Pancreas (tissue), 10 donors: ENCODE results near the gene AGBL5. TPM values are rescaled to one million over a fixed set of nuclear protein-coding genes. Genes with fewer than 3 reads are reported as not detected.

ENCODE experiments used
- ATAC-seq, 4 donors: fragments of 200-7000 bp; cut with Tn5 transposase; one replicate each; pipeline versions ENCODE4 v1.8.0 to v1.9.1; 2020; ENCODE audit warnings: mild to moderate bottlenecking in 4 of 4, moderate library complexity in 4 of 4
- DNase-seq, 6 donors: peaks; one replicate each; pipeline ENCODE4 v3.0.0-alpha.2; 2020
- FAIRE-seq: peaks from 2 replicates; lab custom pipeline; 2012; peaks lifted over from hg19 to GRCh38; lab: Jason Lieb, UNC
- H3K27ac ChIP-seq, 4 donors: fragments of 200-600 bp; sonication (generic); 1 replicate in 3 of 4; 2 replicates in 1 of 4; pipeline versions ENCODE4 v1.5.0 to v1.8.0; 2020
- H3K27me3 ChIP-seq, 4 donors: fragments of 200-600 bp; one replicate each; pipeline ENCODE4 v1.8.0; 2021
- H3K36me3 ChIP-seq, 3 donors: fragments of 200-600 bp; sonication (generic) in 1 of 3; one replicate each; pipeline versions ENCODE4 v1.5.0 to v1.8.0; 2020 to 2021
- H3K4me1 ChIP-seq, 3 donors: fragments of 200-600 bp; one replicate each; pipeline ENCODE4 v1.8.0; 2021
- H3K4me3 ChIP-seq, 4 donors: fragments of 200-600 bp; sonication (generic) in 2 of 4; one replicate each; pipeline versions ENCODE4 v1.5.0 to v1.8.0; 2020 to 2021
- H3K9me3 ChIP-seq, 4 donors: fragments of 200-600 bp; one replicate each; pipeline ENCODE4 v1.8.0; 2021
- CTCF ChIP-seq, 4 donors: fragments of 200-600 bp; sonication (generic) in 3 of 4; IDR thresholded peaks; one replicate each; pipeline versions ENCODE4 v1.5.0 to v1.8.0; 2021; ENCODE audit warnings: antibody characterized with exemption in 4 of 4
- WGBS, 2 donors: extraction: QIAGEN DNeasy Blood & Tissue Kit; methylation state at CpG; one replicate each; pipeline ENCODE4 v1.1.7; 2013; 5-methylcytosine and 5-hydroxymethylcytosine counted together
- intact Hi-C, 3 donors: fragments of 100-400 bp; cut with DNase I; formaldehyde crosslinking; loops; one replicate each; pipeline versions ENCODE4 v1.11.1 to v1.14.2; 2022
- polyA plus RNA-seq, 2 donors: library from polyadenylated mRNA; stranded (reverse); fragments of 200-250 nt; gene quantifications; one replicate each; pipeline ENCODE4 v1.2.3, GENCODE V29; 2013
- total RNA-seq, 6 donors: library from RNA; stranded (reverse); fragmentation: NEBNext Ultra II Directional in 4 of 6; extraction: Animal tissue kit (Norgen Biotek cat#: 25700) in 4 of 6; gene quantifications; one replicate each; pipeline versions ENCODE4 v1.2.1 to v1.2.4, GENCODE V29; 2021 to 2023
- donor health status: healthy with polysubstance abuse.
- donor health status: DM: no; HTN: no; CAD: no; lungs with moderate emphysema.
- donor health status: DM: no; HTN: no; CAD: no.
- donor health status: control.
- donor health status: control.
- donor health status: Bipolar disorder and iron deficiency.
- donor health status: DM: yes; HTN: yes; CAD: no.
- donor health status: DM: no; HTN: no; CAD: no.
- donor health status: DM: no; HTN: no; CAD: no.
- donor health status: DM: yes; HTN: yes; CAD: no.

Gene AGBL5
- total and polyA plus RNA-seq, 8 donors, result 8.2 to 15.5 (median 11.2) TPM

- no peaks in the 10 kb centered on the region for H3K27me3 ChIP-seq
- 3 to 4% methylated on average over 53 to 54 of the region's 54 CpGs for WGBS, 2 donors
- peaks cover 0 to 10% (median 0%) of the 10 kb centered on the region in 3 donors for H3K4me1 ChIP-seq
- DNase-seq (peak; percentile 59 to 90 (median 70)), ATAC-seq (peak; percentile 45 to 60 (median 55)), FAIRE-seq (no peak)
- TF ChIP-seq CTCF (IDR thresholded peaks at IDR 0.05), result peak in 2 of 4 donors; percentile 5 to 42
- intact Hi-C loops, result loop anchor here in 1 of 3 donors (10.0 kb wide), 1 partner anchor 122 kb away; no protein-coding TSS in a partner anchor
- H3K4me3 ChIP-seq, result peak within 1 kb of the TSS; percentile 50 to 73 (median 56)
- no peaks in the 10 kb centered on the region for H3K36me3 ChIP-seq
- H3K9me3 ChIP-seq, result no peaks in the 10 kb centered on the region
- H3K27ac ChIP-seq, result peak within 1 kb of the TSS; percentile 66 to 83 (median 77)
These were observed 35.5 kb downstream of the AGBL5 start, which contains the start of gene KHK for GRCh38 chr2:27086724-27087593. Gene KHK, plus strand, starts transcription at chr2:27086772. Its CDS starts 488 bp downstream, at chr2:27087260.

DNA sequence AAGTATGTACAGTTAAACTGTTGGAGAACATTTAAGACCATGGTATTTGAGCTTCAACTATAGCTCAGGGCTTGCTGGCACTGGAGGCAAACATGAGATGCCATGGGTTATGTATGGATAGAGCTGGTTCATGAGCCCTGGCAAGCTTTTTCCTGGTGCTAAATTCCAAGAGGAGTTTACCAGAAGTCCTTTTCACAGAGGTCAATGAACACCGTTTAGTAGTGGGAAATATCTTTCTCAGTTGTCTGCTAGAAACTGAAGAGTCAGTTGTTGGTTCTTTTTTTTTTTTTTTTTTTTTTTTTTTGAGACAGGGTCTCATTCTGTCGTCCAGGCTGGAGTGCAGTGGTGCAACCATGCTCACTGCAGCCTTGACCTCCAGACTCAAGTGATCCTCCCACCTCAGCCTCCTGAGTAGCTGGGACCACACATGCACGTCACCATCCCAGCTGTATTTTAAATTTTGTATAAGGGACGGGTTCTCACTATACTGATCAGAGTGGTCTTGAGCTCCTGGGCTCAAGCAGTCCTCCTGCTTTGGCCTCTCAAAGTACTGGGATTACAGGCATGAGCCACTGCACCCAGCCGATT is 36.4 kb downstream of the AGBL5 start:
- TF ChIP-seq CTCF (IDR thresholded peaks at IDR 0.05), result no peak
- Histone ChIP-seq H3K4me1 (peaks cover 0 to 10% (median 0%) of the 10 kb centered on the region in 3 donors), H3K4me3 (no peak overlapping the region), H3K9me3 (no peaks in the 10 kb centered on the region), H3K27ac (no peak overlapping the region), H3K27me3 (no peaks in the 10 kb centered on the region), H3K36me3 (no peaks in the 10 kb centered on the region)
- peak in 1 of 6 donors; percentile 6 for DNase-seq
- WGBS, 2 donors, result 74 to 85% methylated on average over 5 of the region's 5 CpGs
- ATAC-seq, result no peak
- FAIRE-seq, result no peak
- intact Hi-C loops, result loop anchor here in 1 of 3 donors (10.0 kb wide), 1 partner anchor 123 kb away; no protein-coding TSS in a partner anchor

DNA sequence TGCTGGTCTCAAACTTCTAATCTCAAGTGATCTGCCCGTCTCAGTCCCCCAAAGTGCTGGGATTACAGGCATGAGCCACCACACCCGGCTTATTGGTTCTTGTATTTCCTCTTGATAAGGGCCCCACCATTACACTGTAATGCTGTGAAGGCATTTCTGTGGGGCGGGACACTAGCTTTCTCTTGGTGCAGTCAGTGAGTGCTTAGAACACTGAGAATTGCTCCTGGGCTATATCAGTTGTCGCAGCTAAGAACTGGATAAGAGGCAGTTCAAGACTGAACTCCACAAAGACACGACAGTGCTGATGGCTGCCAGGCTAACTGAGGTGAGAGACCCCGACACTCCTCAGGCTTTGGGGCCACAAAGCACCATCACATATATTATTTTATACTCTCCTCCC is 37.2 kb downstream of the AGBL5 start:
- Histone ChIP-seq H3K4me3 (no peak overlapping the region), H3K9me3 (no peaks in the 10 kb centered on the region), H3K36me3 (no peaks in the 10 kb centered on the region), H3K4me1 (peaks cover 0 to 10% (median 0%) of the 10 kb centered on the region in 3 donors), H3K27me3 (no peaks in the 10 kb centered on the region), H3K27ac (no peak overlapping the region)
- TF ChIP-seq CTCF (IDR thresholded peaks at IDR 0.05), result no peak
- WGBS, 2 donors, result 89 to 93% methylated on average over 6 of the region's 6 CpGs
- intact Hi-C loops, result loop anchor here in 1 of 3 donors (10.0 kb wide), 1 partner anchor 124 kb away; no protein-coding TSS in a partner anchor
- no peak for ATAC-seq
- DNase-seq, result peak in 1 of 6 donors; percentile 2
- FAIRE-seq, result no peak

DNA sequence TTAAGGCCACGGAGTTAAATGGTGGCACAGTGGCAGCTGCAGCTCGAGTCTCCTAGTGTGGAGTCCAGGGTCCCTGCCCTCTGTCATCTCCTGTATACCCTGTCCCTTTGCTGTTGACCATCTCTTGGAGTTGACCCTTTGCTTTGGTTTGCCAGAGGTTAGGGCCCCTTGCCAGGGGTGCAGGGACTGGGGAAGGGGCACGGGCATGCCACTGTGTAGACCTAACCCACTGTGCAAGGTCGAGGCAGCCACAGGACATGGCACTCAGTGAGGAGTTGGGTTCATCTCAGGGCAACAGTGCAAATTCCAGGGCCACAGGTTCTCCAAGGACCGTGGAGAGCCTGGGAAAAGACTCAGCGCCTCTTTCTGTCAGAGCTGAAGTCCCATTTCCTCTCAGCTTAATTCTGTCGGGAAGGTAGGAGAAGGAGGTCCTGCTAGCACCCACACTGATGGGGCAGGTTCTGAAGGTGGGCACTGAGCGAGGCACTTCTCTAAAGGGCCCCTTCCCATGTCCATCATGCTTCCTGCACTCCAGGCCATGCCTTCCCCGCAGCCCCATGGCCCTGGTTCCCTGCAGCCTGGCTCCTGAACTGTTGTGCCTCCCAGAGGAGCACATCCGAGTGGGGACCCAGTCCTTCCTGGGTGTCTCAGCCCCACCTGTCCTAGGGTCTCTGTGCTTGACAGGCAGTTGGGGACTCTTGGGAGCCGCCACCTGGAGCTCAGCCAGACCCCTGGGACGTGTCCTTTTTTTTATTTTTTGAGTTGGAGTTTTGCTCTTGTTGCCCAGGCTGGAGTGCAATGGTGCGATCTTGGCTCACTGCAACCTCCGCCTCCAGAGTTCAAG is 37.9 kb downstream of the AGBL5 start:
- Histone ChIP-seq H3K4me3 (no peak overlapping the region), H3K27ac (no peak overlapping the region), H3K9me3 (no peaks in the 10 kb centered on the region), H3K36me3 (no peaks in the 10 kb centered on the region), H3K4me1 (peaks cover 0 to 10% (median 0%) of the 10 kb centered on the region in 3 donors), H3K27me3 (no peaks in the 10 kb centered on the region)
- no peak for ATAC-seq
- peak in 2 of 6 donors; percentile 4 to 42 for DNase-seq
- intact Hi-C loops, result loop anchor here in 1 of 3 donors (10.0 kb wide), 1 partner anchor 125 kb away; no protein-coding TSS in a partner anchor
- WGBS, 2 donors, result 85 to 92% methylated on average over 14 of the region's 14 CpGs
- no peak for TF ChIP-seq CTCF (IDR thresholded peaks at IDR 0.05)
- no peak for FAIRE-seq
